B cell (primary cell): ENCODE data around the gene PCDH10. TPM values are rescaled to one million over a fixed set of nuclear protein-coding genes. Genes with fewer than 3 reads are reported as not detected.

Source experiments
- ATAC-seq: fragments of 200-7000 bp; cut with Tn5 transposase; one replicate; pipeline ENCODE4 v1.10.0; 2021; ENCODE audit warnings: low read depth, mild to moderate bottlenecking, moderate number of reproducible peaks, moderate library complexity
- CTCF ChIA-PET: fragments of 350-600 bp; sonication (Branson Sonifier 250); formaldehyde crosslinking; loops from one replicate; lab custom pipeline; 2021; ENCODE audit warnings: antibody characterized with exemption, inconsistent platforms; lab: Charles Lee
- POLR2A ChIA-PET: fragments of 350-600 bp; sonication (Branson Sonifier 250); formaldehyde crosslinking; loops from one replicate; lab custom pipeline; 2021; ENCODE audit warnings: antibody characterized with exemption; lab: Charles Lee
- DNase-seq: peaks from one replicate; pipeline ENCODE4 v3.0.0; 2013
- H2AFZ ChIP-seq: 2 replicates; pipeline ENCODE4 v1.6.1; 2012; ENCODE audit warnings: mild to moderate bottlenecking, low read depth, low read length; ENCODE audit not compliant: insufficient read depth, poor library complexity, severe bottlenecking
- H3K27ac ChIP-seq, 2 donors: 1 replicate in 1 of 2; 2 replicates in 1 of 2; pipeline ENCODE4 v1.5.1; 2012 to 2013; ENCODE audit warnings: low read length in 2 of 2, mild to moderate bottlenecking in 2 of 2, moderate library complexity in 1 of 2
- H3K27me3 ChIP-seq, 4 experiments: fragments of 200-600 bp in 1 of 4; sonication (generic) in 1 of 4; replicated peaks in 1 of 4; 1 replicate in 2 of 4; 2 replicates in 2 of 4; pipeline versions ENCODE4 v1.6.1 to v1.7.0; 2013 to 2016; ENCODE audit warnings: low read length in 3 of 4, mild to moderate bottlenecking in 2 of 4, mixed read lengths in 1 of 4, moderate library complexity in 1 of 4; ENCODE audit not compliant: insufficient read depth in 4 of 4, control insufficient read depth in 3 of 4; ENCODE audit errors: control extremely low read depth in 1 of 4
- H3K36me3 ChIP-seq, 2 experiments: replicated peaks in 1 of 2; 1 replicate in 1 of 2; 2 replicates in 1 of 2; pipeline versions ENCODE4 v1.6.1 to v1.7.1; 2013; ENCODE audit warnings: low read length in 1 of 2; ENCODE audit not compliant: insufficient read depth in 2 of 2, control insufficient read depth in 1 of 2; ENCODE audit errors: control extremely low read depth in 1 of 2, extremely low read depth in 1 of 2
- H3K4me1 ChIP-seq, 2 donors: fragments of 200-600 bp in 1 of 2; sonication (generic) in 1 of 2; 1 replicate in 1 of 2; 2 replicates in 1 of 2; pipeline versions ENCODE4 v1.5.1 to v1.6.1; 2013 to 2017; ENCODE audit warnings: low read length in 2 of 2; ENCODE audit not compliant: control insufficient read depth in 2 of 2, insufficient read depth in 2 of 2
- H3K4me2 ChIP-seq: replicated peaks from 2 replicates; pipeline ENCODE3; 2012; ENCODE audit warnings: mild to moderate bottlenecking, low read depth, low read length; ENCODE audit not compliant: poor library complexity, severe bottlenecking
- H3K4me3 ChIP-seq, 5 experiments: fragments of 200-600 bp in 1 of 5; sonication (generic) in 1 of 5; 1 replicate in 3 of 5; 2 replicates in 2 of 5; pipeline versions ENCODE4 v1.5.1 to v1.7.0; 2011 to 2016; ENCODE audit warnings: low read length in 4 of 5, mild to moderate bottlenecking in 4 of 5, low read depth in 2 of 5, control low read depth in 1 of 5, moderate library complexity in 1 of 5; ENCODE audit not compliant: insufficient read depth in 1 of 5; ENCODE audit errors: control extremely low read depth in 1 of 5, extremely low read depth in 1 of 5
- H3K79me2 ChIP-seq: fragments of 200-600 bp; sonication (generic); one replicate; pipeline ENCODE4 v1.6.0; 2016; ENCODE audit warnings: low read length; ENCODE audit not compliant: control insufficient read depth, insufficient read depth
- H3K9ac ChIP-seq: fragments of 200-600 bp; sonication (generic); 2 replicates; pipeline ENCODE4 v1.6.1; 2017; ENCODE audit warnings: mild to moderate bottlenecking, low read length, moderate library complexity
- H3K9me3 ChIP-seq, 3 donors: one replicate each; pipeline versions ENCODE4 v1.6.1 to v1.7.1; 2013; ENCODE audit warnings: low read length in 2 of 3; ENCODE audit not compliant: control insufficient read depth in 2 of 3, insufficient read depth in 1 of 3; ENCODE audit errors: control extremely low read depth in 1 of 3
- H4K20me1 ChIP-seq: 2 replicates; pipeline ENCODE4 v1.6.0; 2012; ENCODE audit warnings: mild to moderate bottlenecking, low read length; ENCODE audit not compliant: insufficient read depth, control insufficient read depth, poor library complexity, severe bottlenecking
- H3K27ac Mint-ChIP-seq: one replicate; pipeline ENCODE4 v1.8.0; 2021; ENCODE audit warnings: mixed read lengths
- H3K27me3 Mint-ChIP-seq: one replicate; pipeline ENCODE4 v1.8.0; 2021; ENCODE audit warnings: mixed read lengths
- H3K4me1 Mint-ChIP-seq: one replicate; pipeline ENCODE4 v1.8.0; 2021; ENCODE audit warnings: mixed read lengths
- H3K4me3 Mint-ChIP-seq: one replicate; pipeline ENCODE4 v1.8.0; 2021; ENCODE audit warnings: mixed read lengths
- H3K9me3 Mint-ChIP-seq: one replicate; pipeline ENCODE4 v1.8.0; 2022; ENCODE audit warnings: mixed read lengths; ENCODE audit not compliant: insufficient read depth
- EZH2 ChIP-seq: IDR thresholded peaks from 2 replicates; pipeline ENCODE4 v1.6.1; 2012; ENCODE audit warnings: borderline replicate concordance, low read depth, mild to moderate bottlenecking, moderate library complexity, low read length; ENCODE audit not compliant: insufficient read depth, poor library complexity, severe bottlenecking
- WGBS: methylation state at CpG from one replicate; pipeline ENCODE4 v1.1.5; 2013; ENCODE audit warnings: missing lambda C conversion rate; ENCODE audit not compliant: insufficient coverage; 5-methylcytosine and 5-hydroxymethylcytosine counted together
- intact Hi-C: fragments of 100-400 bp; cut with micrococcal nuclease; formaldehyde crosslinking; loops from one replicate; pipeline ENCODE4 v1.10.0; 2022
- polyA plus RNA-seq: library from polyadenylated mRNA; depleted of rRNA; stranded (reverse); fragments of >200 nt; gene quantifications from 2 replicates; pipeline ENCODE4 v1.2.3, GENCODE V29; 2012
- total RNA-seq, 2 donors: library from RNA; stranded (reverse); fragments of 120-200 nt in 1 of 2; gene quantifications; 1 replicate in 1 of 2; 2 replicates in 1 of 2; pipeline versions ENCODE4 v1.2.3 to v1.2.4, GENCODE V29; 2013 to 2022
- TF ChIP-seq, protein P1 (sequence below): fragments of 200-600 bp; IDR thresholded peaks from one replicate; pipeline ENCODE4 v1.8.0; 2022; ENCODE audit warnings: antibody characterized with exemption, mild to moderate bottlenecking

Gene PCDH10
- total and polyA plus RNA-seq, 2 donors (not counting 1 experiment from before 2014, with no cell fraction given): not detected

DNA sequence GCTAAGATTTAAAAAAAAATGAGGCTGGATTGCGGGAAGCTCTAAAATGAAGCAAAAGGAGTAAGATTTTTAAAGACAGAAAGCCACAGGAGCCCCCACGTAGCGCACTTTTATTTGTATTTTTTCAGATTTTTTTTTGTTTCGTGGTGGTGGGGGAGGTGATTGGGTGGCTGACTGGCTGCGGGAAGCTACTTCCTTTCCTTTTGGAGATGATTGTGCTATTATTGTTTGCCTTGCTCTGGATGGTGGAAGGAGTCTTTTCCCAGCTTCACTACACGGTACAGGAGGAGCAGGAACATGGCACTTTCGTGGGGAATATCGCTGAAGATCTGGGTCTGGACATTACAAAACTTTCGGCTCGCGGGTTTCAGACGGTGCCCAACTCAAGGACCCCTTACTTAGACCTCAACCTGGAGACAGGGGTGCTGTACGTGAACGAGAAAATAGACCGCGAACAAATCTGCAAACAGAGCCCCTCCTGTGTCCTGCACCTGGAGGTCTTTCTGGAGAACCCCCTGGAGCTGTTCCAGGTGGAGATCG, 908 bp downstream of the PCDH10 start:
- Histone ChIP-seq H3K79me2 (no peaks in the 10 kb centered on the region), H3K4me3 (no peak overlapping the region), H2AFZ (no peak overlapping the region), H4K20me1 (no peaks in the 10 kb centered on the region), H3K27ac (no peak overlapping the region), H3K27me3 (peaks cover 0 to 74% (median 39%) of the 10 kb centered on the region in 4 experiments), H3K9ac (no peak overlapping the region), H3K36me3 (no peaks in the 10 kb centered on the region), H3K4me2 (no peak overlapping the region), H3K9me3 (peaks cover 0 to 46% (median 0%) of the 10 kb centered on the region in 3 donors), H3K4me1 (peaks cover 8 to 18% of the 10 kb centered on the region in 2 donors)
- no peak overlapping the region for H3K27ac Mint-ChIP-seq
- TF ChIP-seq, protein P1, sequence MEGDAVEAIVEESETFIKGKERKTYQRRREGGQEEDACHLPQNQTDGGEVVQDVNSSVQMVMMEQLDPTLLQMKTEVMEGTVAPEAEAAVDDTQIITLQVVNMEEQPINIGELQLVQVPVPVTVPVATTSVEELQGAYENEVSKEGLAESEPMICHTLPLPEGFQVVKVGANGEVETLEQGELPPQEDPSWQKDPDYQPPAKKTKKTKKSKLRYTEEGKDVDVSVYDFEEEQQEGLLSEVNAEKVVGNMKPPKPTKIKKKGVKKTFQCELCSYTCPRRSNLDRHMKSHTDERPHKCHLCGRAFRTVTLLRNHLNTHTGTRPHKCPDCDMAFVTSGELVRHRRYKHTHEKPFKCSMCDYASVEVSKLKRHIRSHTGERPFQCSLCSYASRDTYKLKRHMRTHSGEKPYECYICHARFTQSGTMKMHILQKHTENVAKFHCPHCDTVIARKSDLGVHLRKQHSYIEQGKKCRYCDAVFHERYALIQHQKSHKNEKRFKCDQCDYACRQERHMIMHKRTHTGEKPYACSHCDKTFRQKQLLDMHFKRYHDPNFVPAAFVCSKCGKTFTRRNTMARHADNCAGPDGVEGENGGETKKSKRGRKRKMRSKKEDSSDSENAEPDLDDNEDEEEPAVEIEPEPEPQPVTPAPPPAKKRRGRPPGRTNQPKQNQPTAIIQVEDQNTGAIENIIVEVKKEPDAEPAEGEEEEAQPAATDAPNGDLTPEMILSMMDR: no peak
- no peak for TF ChIP-seq EZH2
- H3K4me3 Mint-ChIP-seq: no peak overlapping the region
- peaks cover 13% of the 10 kb centered on the region for H3K4me1 Mint-ChIP-seq
- H3K27me3 Mint-ChIP-seq: peaks cover 57% of the 10 kb centered on the region
- intact Hi-C loops: no loop called here
- 16% methylated on average over 17 of the region's 17 CpGs for WGBS
- ChIA-PET POLR2A (no interaction called here), CTCF (no interaction called here)
- no peak for ATAC-seq
- H3K9me3 Mint-ChIP-seq: no peaks in the 10 kb centered on the region
- DNase-seq: no peak

- no peaks in the 10 kb centered on the region for H3K36me3 ChIP-seq
- intact Hi-C loops: no loop called here
- H3K9me3 ChIP-seq: peaks cover 0 to 46% (median 0%) of the 10 kb centered on the region in 3 donors
- H3K4me3 Mint-ChIP-seq: no peak overlapping the region
- H3K4me3 ChIP-seq: no peak overlapping the region
- no peaks in the 10 kb centered on the region for H4K20me1 ChIP-seq
- H3K4me2 ChIP-seq: no peak overlapping the region
- H2AFZ ChIP-seq: no peak overlapping the region
- peaks cover 57% of the 10 kb centered on the region for H3K27me3 Mint-ChIP-seq
- no peak overlapping the region for H3K27ac ChIP-seq
- TF ChIP-seq, protein P1: no peak
- TF ChIP-seq EZH2: no peak
- H3K9me3 Mint-ChIP-seq: no peaks in the 10 kb centered on the region
- peaks cover 0 to 74% (median 39%) of the 10 kb centered on the region in 4 experiments for H3K27me3 ChIP-seq
- ChIA-PET POLR2A (no interaction called here), CTCF (no interaction called here)
- no peak for ATAC-seq
- peaks cover 13% of the 10 kb centered on the region for H3K4me1 Mint-ChIP-seq
- WGBS: 12% methylated on average over 55 of the region's 63 CpGs
- no peak overlapping the region for H3K9ac ChIP-seq
- no peak overlapping the region for H3K27ac Mint-ChIP-seq
- H3K79me2 ChIP-seq: no peaks in the 10 kb centered on the region
- DNase-seq: no peak
- peaks cover 8 to 18% of the 10 kb centered on the region in 2 donors for H3K4me1 ChIP-seq
These were observed 1.6 kb downstream of the PCDH10 start for GRCh38 chr4:133150486-133151340.
